ENCODE measurements around the gene MMP2. TPM values are rescaled to one million over a fixed set of nuclear protein-coding genes. Genes with fewer than 3 reads are reported as not detected.
A peak's percentile ranks its signal among the peaks of the same experiment; 100 is the strongest.

The MMP2 gene
- total and polyA plus RNA-seq, 2 experiments from 2014 or later: 25.6 to 43.8 TPM

DNA sequence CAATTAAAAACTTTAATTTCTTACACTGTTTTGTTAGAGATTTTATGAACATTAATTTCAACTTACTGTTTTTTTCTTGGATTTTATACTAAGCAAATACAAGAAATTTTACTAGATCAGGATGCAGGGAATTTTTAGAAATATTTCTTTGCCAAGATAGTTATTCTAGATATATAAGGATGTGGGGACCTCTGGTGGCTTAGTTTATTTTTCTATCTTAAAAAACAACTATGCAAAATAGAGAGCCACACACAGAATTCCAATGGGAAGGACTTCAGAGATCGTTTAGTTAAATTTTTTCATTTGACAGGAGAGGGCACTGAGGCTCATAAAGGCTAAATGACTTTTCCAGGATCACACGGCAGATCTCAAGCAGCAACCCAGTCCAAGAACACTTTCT lies 64.5 kb downstream of the MMP2 start:
- Histone ChIP-seq H3K36me3 (ENCODE audit: insufficient read depth) (no peaks in the 10 kb centered on the region), H3K9me2 (ENCODE audit: insufficient read depth) (no peaks in the 10 kb centered on the region), H3K79me2 (replicated peaks; ENCODE audit: insufficient read depth) (no peaks in the 10 kb centered on the region), H2AFZ (no peak overlapping the region), H4K20me1 (replicated peaks; ENCODE audit: insufficient read depth) (no peaks in the 10 kb centered on the region), H3K4me1 (ENCODE audit: insufficient read depth) (0 out of 2 replicates have a peak, but pooled peaks cover 5% of the 10 kb centered on the region), H3K4me3 (no peak overlapping the region), H3K4me2 (no peak overlapping the region), H3F3A (replicated peaks; ENCODE audit: low read depth) (no peaks in the 10 kb centered on the region), H3K27ac (ENCODE audit: low read depth) (no peak overlapping the region), H3K27me3 (ENCODE audit: insufficient read depth) (no peaks in the 10 kb centered on the region)
- Mint-ChIP-seq H3K4me3 (no peak overlapping the region), H3K9me3 (no peaks in the 10 kb centered on the region), H3K36me3 (ENCODE audit: low read depth) (no peaks in the 10 kb centered on the region), H3K27me3 (ENCODE audit: insufficient read depth, low read depth, poor library complexity) (no peaks in the 10 kb centered on the region), H3K27ac (no peak overlapping the region), H3K4me1 (peaks cover 5% of the 10 kb centered on the region)
- DNase-seq (ENCODE audit: low spot score) (peak; percentile 66), ATAC-seq (no peak)
- TF ChIP-seq, protein P1, sequence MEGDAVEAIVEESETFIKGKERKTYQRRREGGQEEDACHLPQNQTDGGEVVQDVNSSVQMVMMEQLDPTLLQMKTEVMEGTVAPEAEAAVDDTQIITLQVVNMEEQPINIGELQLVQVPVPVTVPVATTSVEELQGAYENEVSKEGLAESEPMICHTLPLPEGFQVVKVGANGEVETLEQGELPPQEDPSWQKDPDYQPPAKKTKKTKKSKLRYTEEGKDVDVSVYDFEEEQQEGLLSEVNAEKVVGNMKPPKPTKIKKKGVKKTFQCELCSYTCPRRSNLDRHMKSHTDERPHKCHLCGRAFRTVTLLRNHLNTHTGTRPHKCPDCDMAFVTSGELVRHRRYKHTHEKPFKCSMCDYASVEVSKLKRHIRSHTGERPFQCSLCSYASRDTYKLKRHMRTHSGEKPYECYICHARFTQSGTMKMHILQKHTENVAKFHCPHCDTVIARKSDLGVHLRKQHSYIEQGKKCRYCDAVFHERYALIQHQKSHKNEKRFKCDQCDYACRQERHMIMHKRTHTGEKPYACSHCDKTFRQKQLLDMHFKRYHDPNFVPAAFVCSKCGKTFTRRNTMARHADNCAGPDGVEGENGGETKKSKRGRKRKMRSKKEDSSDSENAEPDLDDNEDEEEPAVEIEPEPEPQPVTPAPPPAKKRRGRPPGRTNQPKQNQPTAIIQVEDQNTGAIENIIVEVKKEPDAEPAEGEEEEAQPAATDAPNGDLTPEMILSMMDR (conservative IDR thresholded peaks at IDR 0.05; ENCODE audit: low read depth in 2 of 2): peak; percentile 31 to 53
- no peak for TF ChIP-seq NANOG (IDR thresholded peaks at IDR 0.05; ENCODE audit: borderline replicate concordance)

DNA sequence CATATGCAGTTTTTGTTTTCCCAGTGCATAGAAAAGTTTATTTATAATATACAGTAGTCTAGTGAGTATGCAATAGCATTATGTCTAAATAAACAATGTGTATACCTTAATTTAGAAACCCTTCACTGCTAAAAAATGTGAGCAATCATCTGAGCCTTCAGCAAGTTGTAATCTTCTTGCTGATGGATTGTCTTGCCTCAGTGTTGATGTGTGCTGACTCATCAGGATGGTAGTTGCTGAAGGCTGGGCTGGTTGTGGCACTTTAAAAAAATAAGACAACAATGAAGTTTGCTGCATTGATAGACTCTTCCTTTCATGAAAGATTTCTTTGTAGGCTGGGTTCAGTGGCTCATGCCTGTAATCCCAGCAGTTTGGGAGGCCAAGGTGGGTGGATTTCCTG lies 73.6 kb downstream of the MMP2 start:
- no peak overlapping the region for H3K4me3 ChIP-seq
- ATAC-seq: no peak
- DNase-seq (ENCODE audit: low spot score): no peak
- TF ChIP-seq CREB1 (CRISPR knock-in tag; IDR thresholded peaks at IDR 0.05; ENCODE audit: low read depth) (no peak), POLR2AphosphoS5 (IDR thresholded peaks at IDR 0.05; ENCODE audit: low read depth) (no peak), ZNF331 (CRISPR knock-in tag; IDR thresholded peaks at IDR 0.05; ENCODE audit: low read depth) (no peak), STAT1 (IDR thresholded peaks at IDR 0.05; ENCODE audit: unreplicated experiment) (no peak), JUNB (IDR thresholded peaks at IDR 0.05; ENCODE audit: unreplicated experiment) (no peak), ZNF114 (CRISPR knock-in tag; IDR thresholded peaks at IDR 0.05) (no peak), EZH2 (IDR thresholded peaks at IDR 0.05; ENCODE audit: low read depth, unreplicated experiment) (no peak), NANOG (IDR thresholded peaks at IDR 0.05; ENCODE audit: borderline replicate concordance) (no peak), EZH2phosphoT487 (IDR thresholded peaks at IDR 0.05; ENCODE audit: unreplicated experiment) (no peak)
- TF ChIP-seq, protein P2, sequence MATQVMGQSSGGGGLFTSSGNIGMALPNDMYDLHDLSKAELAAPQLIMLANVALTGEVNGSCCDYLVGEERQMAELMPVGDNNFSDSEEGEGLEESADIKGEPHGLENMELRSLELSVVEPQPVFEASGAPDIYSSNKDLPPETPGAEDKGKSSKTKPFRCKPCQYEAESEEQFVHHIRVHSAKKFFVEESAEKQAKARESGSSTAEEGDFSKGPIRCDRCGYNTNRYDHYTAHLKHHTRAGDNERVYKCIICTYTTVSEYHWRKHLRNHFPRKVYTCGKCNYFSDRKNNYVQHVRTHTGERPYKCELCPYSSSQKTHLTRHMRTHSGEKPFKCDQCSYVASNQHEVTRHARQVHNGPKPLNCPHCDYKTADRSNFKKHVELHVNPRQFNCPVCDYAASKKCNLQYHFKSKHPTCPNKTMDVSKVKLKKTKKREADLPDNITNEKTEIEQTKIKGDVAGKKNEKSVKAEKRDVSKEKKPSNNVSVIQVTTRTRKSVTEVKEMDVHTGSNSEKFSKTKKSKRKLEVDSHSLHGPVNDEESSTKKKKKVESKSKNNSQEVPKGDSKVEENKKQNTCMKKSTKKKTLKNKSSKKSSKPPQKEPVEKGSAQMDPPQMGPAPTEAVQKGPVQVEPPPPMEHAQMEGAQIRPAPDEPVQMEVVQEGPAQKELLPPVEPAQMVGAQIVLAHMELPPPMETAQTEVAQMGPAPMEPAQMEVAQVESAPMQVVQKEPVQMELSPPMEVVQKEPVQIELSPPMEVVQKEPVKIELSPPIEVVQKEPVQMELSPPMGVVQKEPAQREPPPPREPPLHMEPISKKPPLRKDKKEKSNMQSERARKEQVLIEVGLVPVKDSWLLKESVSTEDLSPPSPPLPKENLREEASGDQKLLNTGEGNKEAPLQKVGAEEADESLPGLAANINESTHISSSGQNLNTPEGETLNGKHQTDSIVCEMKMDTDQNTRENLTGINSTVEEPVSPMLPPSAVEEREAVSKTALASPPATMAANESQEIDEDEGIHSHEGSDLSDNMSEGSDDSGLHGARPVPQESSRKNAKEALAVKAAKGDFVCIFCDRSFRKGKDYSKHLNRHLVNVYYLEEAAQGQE (IDR thresholded peaks at IDR 0.05; ENCODE audit: unreplicated experiment): no peak
- TF ChIP-seq, protein P1 (conservative IDR thresholded peaks at IDR 0.05; ENCODE audit: low read depth in 2 of 2): no peak

More for the DNA sequence above, 73.6 kb downstream of the MMP2 start:
- Mint-ChIP-seq H3K4me1 (no peaks in the 10 kb centered on the region), H3K27ac (no peak overlapping the region), H3K9me3 (no peaks in the 10 kb centered on the region), H3K4me3 (no peak overlapping the region), H3K27me3 (ENCODE audit: insufficient read depth, low read depth, poor library complexity) (no peaks in the 10 kb centered on the region), H3K36me3 (ENCODE audit: low read depth) (peaks cover 4% of the 10 kb centered on the region; the same call in 2 of the 3 replicates)
- Histone ChIP-seq H2AFZ (no peak overlapping the region), H3F3A (replicated peaks; ENCODE audit: low read depth) (no peaks in the 10 kb centered on the region), H3K9me2 (ENCODE audit: insufficient read depth) (no peaks in the 10 kb centered on the region), H3K36me3 (ENCODE audit: insufficient read depth) (peaks cover 4% of the 10 kb centered on the region), H3K27me3 (ENCODE audit: insufficient read depth) (no peaks in the 10 kb centered on the region), H4K20me1 (replicated peaks; ENCODE audit: insufficient read depth) (0 out of 2 replicates have a peak, but pooled peaks cover 3% of the 10 kb centered on the region), H3K27ac (ENCODE audit: low read depth) (no peak overlapping the region), H3K4me1 (ENCODE audit: insufficient read depth) (no peaks in the 10 kb centered on the region), H3K79me2 (replicated peaks; ENCODE audit: insufficient read depth) (no peaks in the 10 kb centered on the region), H3K4me2 (no peak overlapping the region)

All from GM23338 (cell line).